ENCODE measurements around the gene DNMBP.
"Not testable (repeated sequence)": the region's sequence is repeated elsewhere in the genome, so short reads cannot be mapped to it uniquely, and the experiment has no call there.

- TF ChIP-seq CTCF, POLR2A, POLR2AphosphoS5, EP300 (IDR thresholded peaks at IDR 0.05): not testable (repeated sequence)
Measured at GRCh38 chr10:99963467-99964165, 46.1 kb downstream of the DNMBP start.

Measured in stomach (tissue), 4 donors.